ENCODE measurements around the gene CYSTM1.

- TF ChIP-seq, protein P1, sequence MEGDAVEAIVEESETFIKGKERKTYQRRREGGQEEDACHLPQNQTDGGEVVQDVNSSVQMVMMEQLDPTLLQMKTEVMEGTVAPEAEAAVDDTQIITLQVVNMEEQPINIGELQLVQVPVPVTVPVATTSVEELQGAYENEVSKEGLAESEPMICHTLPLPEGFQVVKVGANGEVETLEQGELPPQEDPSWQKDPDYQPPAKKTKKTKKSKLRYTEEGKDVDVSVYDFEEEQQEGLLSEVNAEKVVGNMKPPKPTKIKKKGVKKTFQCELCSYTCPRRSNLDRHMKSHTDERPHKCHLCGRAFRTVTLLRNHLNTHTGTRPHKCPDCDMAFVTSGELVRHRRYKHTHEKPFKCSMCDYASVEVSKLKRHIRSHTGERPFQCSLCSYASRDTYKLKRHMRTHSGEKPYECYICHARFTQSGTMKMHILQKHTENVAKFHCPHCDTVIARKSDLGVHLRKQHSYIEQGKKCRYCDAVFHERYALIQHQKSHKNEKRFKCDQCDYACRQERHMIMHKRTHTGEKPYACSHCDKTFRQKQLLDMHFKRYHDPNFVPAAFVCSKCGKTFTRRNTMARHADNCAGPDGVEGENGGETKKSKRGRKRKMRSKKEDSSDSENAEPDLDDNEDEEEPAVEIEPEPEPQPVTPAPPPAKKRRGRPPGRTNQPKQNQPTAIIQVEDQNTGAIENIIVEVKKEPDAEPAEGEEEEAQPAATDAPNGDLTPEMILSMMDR (IDR thresholded peaks at IDR 0.05), result no peak
- TF ChIP-seq POLR2A (IDR thresholded peaks at IDR 0.05) (no peak), EP300 (IDR thresholded peaks at IDR 0.05) (no peak)
Observed at GRCh38 chr5:140220032-140220697, 45.2 kb downstream of the CYSTM1 start.
